SKM-1 treated with dmso at 0.1 percent for 144 hours (cell line): ENCODE data around the gene NKPD1.

ENCODE experiments used
- DNase-seq: peaks from one replicate; lab custom pipeline; 2025; ENCODE audit not compliant: unreplicated experiment; lab: John Stamatoyannopoulos, UW

The NKPD1 gene

DNA sequence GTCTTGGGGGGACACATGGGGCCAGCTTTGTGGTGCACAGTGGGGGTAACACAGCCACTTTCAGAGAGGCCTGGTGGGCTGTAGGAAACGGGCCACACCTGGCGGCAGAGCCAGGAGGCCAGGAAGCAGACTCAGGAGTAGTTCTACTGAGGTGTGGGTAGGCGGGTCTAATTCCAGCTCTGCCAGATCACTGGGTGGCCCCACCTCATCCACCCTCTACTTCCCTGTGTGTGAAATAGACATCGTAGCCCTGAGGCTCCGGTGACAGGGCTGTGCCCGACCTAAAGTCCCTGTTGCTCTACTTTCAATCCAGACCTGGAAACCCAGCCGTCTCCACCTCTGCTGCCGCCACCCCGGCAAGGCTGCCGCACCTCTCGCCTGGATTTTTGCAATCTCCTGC, 4.0 kb downstream of the NKPD1 start:
- no peak for DNase-seq

DNA sequence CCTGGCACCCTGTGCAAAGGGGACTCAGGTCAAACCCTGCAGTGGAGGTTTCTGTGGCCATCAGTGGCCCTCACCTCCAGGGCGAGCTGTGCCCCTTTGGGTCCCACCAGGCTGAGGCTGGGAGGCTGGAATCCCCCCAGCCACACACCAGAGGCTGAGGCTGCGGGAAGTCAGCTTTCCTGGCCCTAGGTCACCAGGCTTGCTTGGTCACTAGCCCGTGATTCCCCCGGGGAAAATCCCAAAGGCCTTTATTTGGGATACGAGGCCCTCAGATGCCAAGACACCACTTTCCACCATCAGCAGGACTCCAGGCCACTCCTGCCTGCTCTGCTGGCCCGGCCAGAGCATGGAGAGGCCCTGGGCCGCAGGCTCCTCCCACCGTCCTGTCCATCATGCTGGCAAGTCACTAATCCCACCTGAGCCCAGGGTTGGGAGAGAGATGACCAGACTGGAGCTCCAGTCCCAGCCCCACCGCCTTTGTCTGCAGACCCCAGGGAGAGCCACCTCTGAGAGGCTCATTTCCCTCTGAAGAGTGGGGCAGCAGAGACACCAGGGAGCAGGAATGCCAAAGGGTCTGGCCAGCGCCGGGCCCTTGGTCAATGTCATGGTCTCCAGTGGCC, 4.7 kb downstream of the NKPD1 start:
- no peak for DNase-seq

DNA sequence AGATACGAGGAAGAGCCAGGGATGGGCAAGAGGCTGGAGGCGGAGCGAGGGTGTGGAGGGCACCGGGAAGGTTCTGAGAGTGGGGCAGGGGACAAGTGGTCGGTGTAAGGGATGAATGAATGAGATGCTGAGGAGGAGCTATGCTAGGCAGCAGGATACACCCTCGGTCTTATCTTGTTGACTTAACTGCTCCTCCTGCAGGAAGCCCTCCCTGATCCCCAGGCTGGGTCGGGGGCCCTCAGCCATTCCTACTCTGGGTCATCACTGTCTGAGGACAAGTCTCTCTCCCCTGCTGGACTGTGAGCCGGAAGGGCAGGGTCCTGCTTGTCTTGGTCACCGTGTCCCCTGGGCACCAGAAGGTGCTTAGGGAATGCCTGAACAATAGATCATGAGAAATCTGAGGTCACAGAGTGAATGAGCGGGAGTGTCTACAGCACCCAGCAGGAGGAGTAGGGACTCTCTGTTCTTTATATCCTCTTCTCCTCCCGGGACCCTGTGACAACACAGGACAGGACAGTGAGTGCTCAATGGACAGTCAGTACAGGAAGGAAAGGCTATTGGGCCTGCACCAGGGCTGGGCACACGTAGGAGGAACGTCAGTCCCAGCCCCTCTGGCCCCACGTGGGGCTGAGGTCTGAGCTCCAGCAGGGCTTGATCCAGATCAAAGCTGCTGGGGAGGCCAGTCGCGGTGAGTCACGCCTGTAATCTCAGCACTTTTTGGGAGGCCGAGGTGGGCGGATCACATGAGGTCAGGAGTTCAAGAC, 6.5 kb downstream of the NKPD1 start:
- DNase-seq: no peak

DNA sequence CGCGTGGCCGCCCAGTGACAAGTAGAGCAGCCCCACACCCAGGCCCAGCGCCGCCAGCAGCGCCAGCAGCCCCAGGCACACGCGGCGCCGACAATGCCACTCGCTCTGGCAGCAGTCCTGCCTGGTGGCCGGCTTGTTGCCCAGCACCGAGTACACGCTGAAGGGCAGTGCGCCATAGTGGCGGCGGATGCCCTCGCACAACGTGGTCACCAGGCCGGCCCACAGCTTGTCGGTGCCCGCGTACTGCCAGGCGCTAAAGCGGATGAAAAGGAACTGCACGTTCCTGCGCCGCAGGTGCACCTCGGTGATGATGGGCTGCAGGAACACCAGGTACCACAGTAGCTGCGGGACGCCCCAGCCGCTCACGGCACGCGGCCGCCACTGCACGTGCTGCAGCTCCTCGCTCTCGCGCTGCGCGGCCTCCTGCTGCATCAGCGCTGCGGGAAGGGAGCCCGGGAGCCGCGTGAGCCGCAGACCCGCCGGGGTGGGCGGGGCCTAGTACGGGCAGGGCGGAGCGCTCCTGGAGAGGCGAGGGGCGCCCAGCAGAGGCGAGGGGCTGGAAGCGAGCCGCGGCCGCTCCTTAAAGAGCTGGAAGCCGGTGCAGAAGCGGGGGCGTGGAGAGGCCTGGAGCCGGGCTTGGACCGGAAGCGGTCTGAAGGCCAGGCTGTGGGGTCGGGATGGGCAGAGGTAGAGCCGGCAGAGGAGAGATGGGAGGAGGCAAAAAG, 7.3 kb downstream of the NKPD1 start:
- no peak for DNase-seq

- DNase-seq: no peak
These were observed 8.1 kb downstream of the NKPD1 start for GRCh38 chr19:45152504-45153338.

- no peak for DNase-seq
These were observed 8.8 kb downstream of the NKPD1 start for GRCh38 chr19:45151821-45152503.

DNA sequence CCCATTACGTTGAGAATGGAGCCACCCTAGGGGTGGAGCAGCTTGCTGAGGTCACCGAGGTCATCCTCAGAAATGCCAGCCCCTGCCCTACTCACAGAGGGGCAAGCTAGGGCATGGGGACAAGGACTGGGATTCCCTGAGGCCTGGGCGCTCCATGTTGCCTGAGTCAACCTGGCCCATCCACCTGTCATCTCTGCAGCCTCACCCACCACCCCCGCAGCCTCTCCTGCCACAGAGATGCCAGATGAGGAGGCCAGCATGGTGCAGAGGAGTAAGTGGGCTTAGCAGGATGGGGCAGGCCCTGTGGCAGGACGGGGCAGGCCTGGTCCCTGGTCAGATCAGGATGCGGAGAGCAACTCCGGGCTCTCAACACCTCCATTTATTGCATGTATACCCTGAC, 9.5 kb downstream of the NKPD1 start:
- DNase-seq: no peak

- no peak for DNase-seq
These were observed 10.0 kb downstream of the NKPD1 start for GRCh38 chr19:45150751-45151281.

DNA sequence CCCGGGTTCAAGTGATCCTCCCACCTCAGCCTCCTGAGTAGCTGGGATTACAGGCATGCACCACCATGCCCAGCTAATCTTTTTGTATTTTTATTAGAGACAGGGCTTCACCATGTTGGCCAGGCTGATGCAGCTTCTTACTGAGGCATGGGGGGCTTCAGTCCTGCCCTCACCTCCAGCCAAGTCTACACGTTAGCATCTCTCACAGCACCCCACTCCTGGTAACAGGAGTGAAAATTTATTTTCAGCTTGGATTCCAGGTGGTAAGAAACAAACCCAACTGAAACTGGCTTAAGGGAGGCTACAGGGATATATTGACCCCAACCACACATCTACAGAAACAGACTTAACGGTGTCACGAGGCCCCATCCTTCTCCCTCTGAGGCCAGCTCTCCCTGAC, 10.6 kb downstream of the NKPD1 start:
- DNase-seq: no peak

GRCh38 chr19:45149129-45149528, 11.7 kb downstream of the NKPD1 start:
- no peak for DNase-seq

DNA sequence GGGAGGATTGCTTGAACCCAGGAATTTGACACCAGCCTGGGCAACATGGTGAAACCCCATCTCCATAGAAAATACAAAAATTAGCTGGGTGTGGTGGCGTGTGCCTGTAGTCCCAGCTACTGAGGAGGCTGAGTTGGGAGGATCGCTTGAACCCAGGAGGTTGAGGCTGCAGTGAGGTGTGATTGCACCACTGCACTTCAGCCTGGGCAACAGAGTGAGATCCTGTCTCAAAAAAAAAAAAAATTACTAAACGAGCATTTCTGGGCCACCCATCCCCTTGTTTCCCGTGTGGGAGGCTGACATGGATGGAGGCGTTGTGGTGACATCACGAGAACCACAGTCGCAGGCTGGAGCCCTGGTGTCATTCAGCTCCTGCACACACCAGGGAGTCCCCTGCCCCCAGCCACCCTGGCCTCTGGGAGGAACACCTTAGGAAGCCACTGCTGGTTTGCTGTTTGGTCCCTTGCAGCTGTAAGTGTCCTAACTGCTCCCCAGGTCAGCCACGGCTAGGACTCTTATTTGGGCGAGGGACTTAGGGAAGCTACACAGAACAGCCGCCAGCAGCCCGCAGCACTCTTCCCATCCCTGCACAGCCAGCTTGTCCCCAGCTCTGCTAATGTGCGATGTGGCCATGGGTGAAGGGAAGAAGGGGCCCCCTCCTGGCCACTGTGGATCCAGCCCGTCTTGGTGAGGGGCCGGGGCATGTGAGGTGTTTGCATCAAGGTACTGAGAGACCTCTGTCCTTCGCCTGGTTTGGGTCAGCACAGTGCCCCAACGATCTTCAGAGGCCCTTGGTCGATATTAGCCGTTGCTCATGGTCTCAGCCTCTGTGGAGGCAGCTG, 12.7 kb downstream of the NKPD1 start:
- DNase-seq: no peak

DNA sequence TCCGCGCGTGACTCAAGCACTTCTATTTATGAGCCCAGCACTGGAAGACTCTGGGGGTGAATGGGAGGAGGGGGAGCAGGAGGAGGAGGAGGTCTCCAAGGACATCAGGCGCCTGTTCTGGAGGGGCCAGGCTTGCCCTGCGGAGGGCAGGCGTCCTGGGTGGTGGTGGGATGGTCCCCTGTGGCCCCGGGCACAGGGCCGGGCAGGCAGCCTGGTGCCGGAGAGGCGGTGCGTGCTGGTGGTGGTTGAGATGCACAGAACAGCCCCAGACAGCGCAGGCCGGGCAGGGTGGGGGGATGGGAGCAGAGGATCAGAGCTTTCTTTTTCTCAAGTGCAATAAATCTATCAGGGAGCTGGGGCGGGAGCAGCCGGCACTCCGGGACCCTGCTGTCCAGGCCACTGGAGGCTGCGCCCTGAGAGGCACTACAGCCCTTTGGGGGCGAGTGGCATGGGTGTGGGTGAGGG, 14.0 kb downstream of the NKPD1 start:
- no peak for DNase-seq

DNA sequence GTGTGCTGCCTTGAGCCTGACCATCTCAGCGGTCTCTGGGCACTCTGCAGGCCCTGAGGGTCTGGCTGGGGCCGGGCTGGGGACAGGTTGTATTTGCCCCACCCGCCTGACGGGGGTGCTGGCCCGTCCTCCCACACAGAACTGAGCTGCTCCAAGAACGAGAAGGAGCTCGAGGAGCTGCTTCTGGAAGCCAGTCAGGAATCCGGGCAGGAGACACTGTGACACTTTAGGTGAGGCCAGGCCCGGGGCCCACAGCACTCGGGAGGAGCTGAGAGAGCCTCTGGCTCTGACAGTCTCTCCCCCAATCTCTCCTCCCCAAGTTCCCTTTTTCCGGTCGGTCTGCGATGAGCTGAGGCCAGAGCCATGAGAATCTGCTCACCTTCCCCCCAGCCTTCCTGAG, 14.5 kb downstream of the NKPD1 start:
- no peak for DNase-seq

DNA sequence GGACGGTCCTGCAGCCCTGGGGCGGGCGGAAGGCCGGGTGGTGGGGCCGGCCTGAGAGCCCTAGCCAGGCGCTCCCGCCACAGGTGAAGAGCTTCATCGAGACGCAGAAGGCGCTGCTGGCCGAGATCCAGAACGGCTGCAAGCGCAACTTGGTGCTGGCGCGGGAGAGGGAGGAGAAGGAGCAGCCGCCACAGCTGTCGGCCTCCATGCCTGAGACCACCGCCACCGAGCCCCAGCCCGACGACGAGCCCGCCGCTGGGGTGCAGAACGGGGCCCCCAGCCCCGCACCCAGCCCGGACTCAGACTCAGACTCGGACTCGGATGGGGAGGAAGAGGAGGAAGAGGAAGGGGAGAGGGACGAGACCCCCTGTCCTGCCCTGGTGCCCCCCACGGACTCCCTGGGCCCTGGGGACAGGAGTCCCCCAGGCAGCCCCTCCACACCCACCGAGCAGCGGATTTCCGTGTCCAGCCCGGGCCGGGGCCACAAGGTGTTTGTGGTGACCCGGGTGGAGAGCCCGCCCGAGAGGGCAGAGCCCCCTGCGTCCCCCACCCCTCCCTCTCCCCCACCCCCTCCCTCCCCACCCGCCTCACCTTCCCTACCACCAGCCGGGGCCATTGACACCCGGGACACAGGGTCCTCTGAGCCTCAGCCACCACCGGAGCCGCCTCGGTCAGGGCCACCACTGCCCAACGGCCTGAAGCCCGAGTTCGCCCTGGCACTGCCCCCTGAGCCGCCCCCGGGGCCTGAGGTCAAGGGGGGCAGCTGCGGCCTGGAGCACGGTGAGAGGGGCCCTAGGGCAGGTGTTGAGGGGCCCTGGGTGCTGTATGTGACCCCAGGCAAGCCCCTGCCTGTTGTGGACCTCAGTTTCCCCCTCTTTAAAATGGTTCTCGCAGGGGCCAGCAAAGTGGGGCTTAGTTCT, 15.3 kb downstream of the NKPD1 start:
- DNase-seq: no peak

- no peak for DNase-seq
These were observed 16.1 kb downstream of the NKPD1 start for GRCh38 chr19:45144431-45145269.

- no peak for DNase-seq
These were observed 18.1 kb downstream of the NKPD1 start for GRCh38 chr19:45142726-45143110.

- no peak for DNase-seq
These were observed 18.6 kb downstream of the NKPD1 start for GRCh38 chr19:45142016-45142725.
